HG03558 (cell line): ENCODE measurements around the gene MALT1.
"Not testable (repeated sequence)": the region's sequence is repeated elsewhere in the genome, so short reads cannot be mapped to it uniquely, and the experiment has no call there.

Experiments used
- ATAC-seq: cut with Tn5 transposase; IDR thresholded peaks from one replicate; pipeline ENCODE4 v1.9.1; 2021; ENCODE audit warnings: moderate number of reproducible peaks; ENCODE audit not compliant: unreplicated experiment; ENCODE audit errors: extremely low read depth

Gene MALT1

DNA sequence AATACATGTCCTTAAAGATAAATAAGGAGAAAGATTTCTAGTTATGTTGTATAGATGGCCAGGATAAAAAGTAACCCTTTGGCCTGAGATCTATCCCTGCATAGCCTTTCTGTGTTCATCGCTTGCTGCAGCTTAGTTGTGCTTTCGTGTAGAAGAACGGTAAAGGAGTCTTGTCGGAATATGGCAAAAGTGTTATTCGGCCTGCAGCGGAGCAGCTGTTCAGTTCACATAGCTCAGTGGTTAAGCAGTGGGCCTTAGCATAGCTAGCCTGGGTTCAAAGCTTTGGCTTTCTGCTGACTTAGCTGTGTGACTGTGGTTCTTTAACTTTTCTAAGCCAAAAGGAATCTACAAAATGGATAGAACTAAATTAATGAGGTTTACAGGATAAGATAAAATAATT lies 55.4 kb downstream of the MALT1 start:
- ATAC-seq: no peak

DNA sequence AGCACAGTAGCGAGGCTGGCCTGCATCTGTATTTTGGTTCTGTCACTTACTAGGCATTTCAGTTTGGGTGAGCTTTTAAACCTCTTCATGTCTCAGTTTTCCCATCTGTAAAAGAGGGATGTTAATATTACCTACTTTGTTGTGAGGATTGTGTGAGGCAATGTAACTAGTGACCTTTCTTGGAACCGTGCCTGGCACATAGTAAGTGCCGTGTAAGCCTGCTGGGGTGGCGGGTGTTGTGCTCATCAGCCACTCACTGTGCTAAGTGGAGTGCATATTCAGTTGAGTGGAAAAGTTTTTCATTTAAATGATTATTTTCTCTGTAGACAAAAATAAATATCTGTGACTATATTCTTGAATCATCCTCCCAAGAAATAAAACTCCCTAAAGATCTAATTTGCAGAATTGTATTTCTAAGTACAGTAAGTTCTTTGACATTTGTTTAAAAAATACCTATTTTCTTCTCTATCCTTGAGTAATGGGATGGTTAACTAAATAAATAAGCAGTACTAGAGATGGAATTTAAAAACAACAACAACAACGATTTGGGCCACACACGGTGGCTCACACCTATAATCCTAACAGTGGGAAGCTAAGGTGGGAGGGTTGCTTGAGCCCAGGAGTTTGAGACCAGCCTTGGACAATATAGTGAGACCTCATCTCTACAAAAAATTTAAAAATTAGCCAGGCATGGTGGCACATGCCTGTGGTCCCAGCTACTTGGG lies 56.7 kb downstream of the MALT1 start:
- no peak for ATAC-seq

DNA sequence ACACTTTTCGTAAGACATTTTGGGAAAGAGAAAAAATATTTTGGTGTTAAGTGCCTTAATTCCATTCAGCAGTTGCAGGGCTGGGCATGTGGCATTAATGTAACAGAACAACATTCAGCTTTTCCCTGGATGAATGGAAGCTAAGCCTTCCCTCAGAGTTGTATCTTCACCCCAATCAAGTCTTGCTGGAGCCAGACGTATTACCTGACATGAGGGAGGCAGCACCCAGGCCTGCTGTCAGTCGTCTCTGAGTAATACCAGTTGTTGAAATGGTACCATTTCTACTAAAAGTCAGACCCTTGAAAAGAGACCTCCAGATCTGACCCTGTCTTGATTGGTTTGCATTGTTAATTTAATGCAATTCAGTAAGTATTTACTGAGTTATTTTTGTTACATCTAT lies 57.5 kb downstream of the MALT1 start:
- ATAC-seq: no peak

DNA sequence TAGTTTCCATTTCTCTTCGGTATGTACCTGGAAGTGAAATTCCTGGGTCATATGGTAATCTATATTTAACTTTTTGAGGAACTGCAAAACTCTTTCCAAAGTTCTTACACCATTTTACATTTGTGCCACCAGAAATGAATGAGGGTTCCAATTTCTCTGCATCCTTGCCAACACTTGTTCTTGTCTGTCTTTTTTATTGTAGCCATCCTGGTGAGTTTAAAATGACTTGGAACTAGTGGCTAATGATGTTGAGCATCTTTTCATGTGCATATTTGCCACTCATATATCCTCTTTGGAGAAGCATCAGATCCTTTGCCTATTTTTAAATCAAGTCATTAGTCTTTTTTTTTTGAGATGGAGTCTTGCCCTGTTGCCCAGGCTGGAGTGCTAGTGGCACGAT lies 59.4 kb downstream of the MALT1 start:
- no peak for ATAC-seq

DNA sequence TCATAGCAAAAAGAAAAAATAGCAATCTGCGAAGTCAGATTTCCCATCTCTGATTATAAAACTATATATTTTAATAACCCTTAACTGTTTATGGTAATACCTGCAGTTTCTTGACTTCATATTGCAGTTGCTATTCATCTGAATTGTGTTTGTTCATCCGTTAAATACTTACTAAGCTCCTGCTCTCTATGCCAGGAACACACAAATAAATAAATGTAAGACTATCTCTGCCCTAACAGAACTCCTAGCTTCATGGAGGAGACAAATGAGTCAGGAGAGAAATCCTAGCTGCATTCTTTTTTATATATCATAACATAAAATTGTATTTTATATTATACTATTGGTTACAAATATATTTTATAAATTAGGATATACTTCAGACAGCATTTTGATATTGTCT lies 61.2 kb downstream of the MALT1 start:
- ATAC-seq: no peak

DNA sequence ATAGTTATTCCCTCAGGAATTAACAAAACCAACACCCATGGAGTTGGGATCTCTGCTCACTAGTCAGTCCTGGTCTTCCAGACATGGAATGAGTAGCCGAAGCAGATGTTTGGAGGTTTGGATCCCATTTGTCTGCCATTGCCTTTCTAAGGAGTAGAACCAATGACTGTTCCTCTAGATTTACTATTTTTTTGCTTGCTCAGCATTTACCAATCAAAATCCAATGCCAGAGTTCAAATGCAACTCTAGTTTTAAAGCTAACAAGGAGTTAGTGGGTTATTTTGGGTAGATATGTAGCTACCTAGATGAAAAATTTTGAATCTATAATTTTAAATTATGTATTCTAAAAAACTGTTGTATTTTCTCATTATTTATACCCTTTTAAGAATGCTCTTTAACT lies 62.6 kb downstream of the MALT1 start:
- ATAC-seq: no peak

DNA sequence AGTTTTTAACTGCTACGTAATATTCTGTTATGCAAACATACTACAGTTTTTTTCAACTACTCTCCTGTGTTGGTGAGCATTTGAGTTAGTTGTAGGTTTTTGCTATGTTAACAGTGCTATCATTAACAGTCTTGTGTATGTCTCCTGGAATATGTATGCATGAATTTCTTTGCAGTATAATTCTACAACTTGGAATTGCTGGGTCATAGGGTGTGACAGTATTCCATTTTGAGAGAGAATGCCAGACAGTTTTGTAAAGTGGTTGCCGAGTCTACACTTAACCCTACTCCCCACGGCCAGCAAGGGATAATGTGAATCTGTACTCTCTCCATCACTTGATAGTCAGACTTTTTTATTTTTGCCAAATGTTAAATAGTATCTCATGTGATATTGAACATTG lies 67.1 kb downstream of the MALT1 start:
- no peak for ATAC-seq

DNA sequence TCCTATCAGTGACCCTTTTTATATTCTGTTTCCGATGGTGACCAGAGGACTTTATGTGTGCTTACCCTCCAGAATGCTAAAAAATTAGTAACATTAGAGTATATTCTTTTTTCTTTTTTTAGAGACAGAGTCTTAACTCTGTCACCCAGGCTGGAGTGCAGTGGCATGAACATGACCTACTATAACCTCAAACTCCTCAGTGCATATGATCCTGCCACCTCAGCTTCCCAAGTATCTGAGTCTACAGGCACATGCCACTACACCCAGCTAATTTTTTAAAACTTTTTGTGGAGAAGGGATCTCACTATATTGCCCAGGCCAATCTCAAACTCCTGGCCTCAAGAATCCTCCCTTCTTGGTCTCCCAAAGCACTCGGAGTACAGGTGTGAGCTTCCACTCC lies 74.6 kb downstream of the MALT1 start:
- no peak for ATAC-seq

DNA sequence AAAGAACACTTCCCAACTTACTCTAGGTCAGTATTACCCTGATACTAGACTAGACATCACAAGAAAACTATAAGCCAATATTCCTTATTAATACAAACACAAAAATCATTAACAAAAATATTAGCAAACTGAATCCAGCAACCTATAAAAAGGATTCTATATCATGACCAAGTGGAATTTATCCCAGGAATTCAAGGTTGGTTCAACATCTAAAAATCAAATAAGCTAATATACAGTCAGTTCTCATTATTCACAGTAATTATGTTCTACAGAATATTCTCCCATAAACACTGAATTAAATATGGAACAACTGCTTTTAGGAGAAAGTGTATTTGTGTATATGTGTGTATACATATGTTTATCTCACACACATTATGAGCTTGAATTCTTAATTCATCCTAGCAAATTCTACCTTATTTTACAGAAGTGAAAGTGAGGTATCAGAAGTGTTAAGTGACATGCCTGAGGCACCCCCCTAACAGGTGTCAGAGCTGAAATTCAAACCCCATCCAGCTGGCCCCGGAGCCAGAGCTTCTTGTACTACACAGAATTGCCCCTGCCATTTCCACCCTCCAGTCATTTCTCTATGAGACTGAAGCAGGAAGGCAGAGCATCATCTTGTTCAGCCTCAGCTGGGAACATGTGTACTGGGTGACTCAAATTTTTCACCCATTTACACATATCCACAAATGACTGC lies 77.8 kb downstream of the MALT1 start:
- ATAC-seq: no peak

DNA sequence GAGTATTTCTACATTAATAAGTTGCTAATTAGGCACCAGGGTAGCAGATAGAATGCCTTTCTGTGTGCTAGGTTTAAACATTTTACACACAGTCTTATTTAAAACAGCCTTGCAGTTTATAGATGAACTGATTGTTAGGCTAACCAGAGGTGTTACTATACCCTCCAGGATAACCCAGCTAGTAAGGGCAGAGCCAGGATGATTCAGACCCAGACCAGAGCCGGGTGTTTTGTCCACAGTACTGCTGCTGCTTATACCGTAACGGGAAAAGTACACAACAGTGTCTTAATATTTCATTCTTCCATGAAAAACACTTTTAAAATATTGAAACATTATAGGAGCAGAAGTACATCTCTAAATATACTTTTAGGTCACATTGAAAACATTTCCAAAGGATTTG lies 82.7 kb downstream of the MALT1 start:
- no peak for ATAC-seq

DNA sequence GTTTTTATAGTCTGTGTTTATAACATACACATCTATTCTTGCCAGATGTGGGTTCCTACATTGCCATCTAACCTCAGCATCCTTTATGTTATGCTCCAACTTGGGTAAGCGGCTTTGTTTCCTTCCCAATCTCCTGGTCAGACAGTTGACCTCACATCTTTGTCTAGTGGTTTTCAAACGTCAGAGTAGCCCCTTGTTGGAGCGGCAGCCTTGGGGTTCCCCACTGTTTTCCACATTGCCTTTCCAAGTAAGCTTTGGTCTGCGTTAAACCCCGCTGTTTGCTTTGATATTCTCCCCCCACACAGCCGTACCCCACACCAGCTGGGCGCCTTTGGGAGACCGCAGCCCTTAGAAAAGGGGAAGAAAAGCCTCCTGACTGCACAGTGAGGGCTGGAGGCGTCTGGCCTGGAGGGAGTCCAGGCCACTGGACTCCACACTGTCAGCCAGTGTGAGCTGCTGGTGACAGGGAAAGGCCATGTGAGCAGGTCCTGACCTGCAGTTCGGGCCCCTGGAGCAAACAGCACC lies 83.3 kb downstream of the MALT1 start:
- ATAC-seq: no peak

DNA sequence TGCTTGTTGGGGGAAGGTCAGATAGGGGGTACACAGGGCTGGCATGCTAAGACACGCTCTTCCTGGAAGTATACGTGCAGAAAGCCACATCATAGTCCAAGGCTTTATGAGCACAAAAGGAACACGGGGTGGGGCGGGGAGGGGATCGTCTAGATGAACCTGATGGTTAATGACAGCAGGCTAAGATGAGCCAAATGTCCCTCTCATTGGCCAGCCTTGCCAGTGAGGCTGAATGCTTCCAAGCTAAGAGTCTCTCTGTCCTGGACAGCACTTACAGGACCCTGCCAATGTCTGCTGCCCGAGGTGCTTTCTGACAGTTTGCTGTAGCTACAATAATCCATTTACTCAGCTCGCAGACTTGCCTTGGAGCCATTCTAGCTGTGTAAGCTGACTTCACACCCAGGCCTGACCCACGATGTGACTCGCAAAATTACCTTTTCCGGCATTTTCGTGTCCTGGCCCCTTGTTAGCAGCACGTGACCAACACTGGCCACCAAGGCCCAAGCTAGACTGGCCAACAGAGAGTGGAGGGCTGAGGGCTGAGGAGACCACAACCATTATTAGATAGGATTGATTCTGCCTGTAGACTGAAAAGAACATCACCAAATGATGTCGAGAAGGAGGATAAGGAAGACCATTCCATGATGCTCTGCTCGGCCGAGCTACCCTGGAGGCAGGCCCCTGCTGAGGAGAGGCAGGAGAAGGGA lies 84.2 kb downstream of the MALT1 start:
- ATAC-seq: no peak

DNA sequence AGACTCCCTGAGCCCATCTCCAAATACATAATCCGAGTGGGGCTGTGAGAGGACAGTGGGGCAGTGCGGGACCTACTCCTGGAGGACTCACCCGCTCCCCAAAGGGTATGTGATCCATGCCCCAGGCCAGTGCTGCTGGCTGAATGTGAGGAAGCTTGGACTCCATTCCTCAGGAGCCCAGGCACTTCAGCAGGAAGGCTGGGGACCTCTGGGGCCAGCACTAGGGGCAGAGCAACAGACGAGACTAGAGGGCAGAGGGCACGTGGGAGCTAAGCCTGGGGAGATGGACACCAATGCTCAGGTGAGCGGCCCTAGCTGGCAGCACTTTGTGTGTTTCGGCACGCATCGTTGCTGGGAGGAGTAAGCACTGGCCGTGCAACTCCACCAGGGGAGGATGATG lies 84.9 kb downstream of the MALT1 start:
- no peak for ATAC-seq

DNA sequence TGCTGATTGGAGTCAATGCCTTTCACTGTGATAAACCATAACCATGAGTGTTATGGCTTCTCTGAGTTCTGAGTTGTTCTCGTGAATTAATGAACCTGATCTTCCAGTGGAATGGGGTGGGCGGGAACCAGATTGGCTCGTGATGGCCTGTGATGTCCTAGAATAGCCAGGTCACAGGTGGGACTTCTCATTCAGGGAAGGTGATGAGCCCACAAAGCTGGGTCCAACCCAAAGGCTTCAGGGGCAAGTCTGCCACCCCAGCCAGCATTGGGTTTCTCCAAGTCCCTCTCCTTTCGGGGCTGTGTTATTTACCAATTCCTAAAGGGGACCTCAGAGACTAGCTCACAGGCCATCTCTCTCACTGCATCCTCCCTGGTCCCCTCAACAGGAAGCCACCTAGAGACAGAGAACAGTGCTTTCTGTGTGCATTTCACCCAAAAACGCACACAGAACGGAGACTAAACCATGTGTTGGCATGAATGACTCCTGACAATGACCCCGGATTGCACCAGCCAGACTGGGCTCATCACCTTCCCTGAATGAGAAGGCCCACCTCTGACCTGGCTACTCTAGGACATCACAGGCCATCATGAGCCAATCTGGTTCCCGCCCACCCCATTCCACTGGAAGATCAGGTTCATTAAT lies 85.5 kb downstream of the MALT1 start:
- no peak for ATAC-seq

DNA sequence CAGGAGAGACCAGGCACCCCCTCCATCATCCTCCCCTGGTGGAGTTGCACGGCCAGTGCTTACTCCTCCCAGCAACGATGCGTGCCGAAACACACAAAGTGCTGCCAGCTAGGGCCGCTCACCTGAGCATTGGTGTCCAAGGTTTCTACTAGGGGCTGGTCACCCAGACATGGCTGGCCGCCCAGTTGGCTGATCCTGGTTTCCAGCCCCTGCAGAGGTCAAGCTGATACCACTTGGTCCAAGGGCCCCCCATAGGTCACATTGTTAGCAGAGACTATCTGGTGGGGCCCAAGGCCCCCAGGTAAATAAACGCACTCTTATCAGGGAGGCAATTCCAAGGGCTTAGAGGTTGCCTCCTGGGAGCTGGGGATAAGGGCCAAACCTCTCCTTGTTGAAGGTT lies 86.1 kb downstream of the MALT1 start:
- not testable (repeated sequence) for ATAC-seq

DNA sequence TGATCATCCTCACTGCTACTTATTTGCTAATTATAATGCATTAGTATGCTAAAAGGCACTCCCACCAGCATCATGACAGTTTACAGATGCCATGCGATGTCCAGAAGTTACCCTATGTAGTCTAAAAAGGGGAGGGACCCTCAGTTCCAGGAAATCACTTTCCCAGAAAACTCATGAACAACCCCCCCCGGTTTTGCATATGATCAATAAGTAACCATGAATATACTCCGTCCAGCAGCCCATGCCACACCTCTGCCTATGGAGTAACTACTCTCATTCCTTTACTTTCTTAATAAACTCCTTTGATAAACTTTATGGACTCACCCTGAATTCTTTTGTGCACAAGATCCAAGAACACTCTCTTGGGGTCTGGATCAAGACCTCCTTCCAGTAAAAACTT lies 86.8 kb downstream of the MALT1 start:
- no peak for ATAC-seq

DNA sequence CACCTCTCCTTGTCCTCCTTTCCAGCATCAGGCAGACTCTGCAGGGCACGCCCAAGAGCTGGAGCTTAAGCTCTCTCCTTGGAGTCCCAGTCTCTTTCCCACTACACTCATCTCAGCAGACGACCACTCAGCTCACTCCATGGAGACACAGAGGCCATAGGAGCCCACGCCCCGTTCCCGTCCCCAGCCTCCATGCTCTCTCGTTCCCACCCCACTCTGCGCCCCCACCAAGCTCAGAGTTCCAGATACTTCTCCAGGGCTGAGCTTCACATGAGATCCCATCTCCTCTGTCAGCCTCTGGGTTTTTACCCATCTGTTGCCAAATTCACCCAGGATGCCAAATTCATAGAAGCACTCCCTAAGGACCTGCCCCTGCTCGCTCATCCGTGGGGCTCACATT lies 87.3 kb downstream of the MALT1 start:
- ATAC-seq: no peak

DNA sequence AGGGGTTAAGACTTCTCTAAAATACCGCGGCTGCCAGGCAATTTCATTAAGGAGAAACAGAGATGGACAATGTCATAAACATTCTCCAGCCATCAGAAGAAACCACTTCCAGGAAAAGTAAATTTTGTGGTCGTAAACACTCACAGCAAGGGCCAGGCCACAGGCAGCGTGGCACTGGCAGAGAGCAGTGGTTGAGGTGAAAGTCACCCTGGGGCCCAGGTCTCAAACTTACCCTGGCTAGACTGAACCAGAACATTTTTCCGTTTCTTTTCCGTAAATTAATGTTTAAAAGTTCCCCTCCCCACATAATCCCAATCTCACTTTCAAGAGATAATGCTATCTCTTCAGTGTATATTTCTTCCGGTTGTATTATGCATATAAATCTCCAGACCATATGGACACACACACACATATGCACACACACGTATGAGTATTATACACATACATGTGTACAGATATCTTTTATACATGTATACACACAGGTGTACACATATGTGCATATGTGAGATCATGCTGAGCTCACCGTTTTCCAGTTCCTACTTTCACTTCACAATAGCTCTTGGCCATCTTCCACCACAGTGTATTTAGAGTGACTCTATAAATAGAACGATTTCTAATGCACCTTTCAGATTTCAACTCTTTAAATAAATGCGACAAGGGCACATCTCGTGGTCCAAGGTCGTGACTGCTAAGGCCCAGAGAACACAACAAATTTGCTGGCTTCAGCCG lies 90.1 kb downstream of the MALT1 start:
- peak; percentile 75 for ATAC-seq

DNA sequence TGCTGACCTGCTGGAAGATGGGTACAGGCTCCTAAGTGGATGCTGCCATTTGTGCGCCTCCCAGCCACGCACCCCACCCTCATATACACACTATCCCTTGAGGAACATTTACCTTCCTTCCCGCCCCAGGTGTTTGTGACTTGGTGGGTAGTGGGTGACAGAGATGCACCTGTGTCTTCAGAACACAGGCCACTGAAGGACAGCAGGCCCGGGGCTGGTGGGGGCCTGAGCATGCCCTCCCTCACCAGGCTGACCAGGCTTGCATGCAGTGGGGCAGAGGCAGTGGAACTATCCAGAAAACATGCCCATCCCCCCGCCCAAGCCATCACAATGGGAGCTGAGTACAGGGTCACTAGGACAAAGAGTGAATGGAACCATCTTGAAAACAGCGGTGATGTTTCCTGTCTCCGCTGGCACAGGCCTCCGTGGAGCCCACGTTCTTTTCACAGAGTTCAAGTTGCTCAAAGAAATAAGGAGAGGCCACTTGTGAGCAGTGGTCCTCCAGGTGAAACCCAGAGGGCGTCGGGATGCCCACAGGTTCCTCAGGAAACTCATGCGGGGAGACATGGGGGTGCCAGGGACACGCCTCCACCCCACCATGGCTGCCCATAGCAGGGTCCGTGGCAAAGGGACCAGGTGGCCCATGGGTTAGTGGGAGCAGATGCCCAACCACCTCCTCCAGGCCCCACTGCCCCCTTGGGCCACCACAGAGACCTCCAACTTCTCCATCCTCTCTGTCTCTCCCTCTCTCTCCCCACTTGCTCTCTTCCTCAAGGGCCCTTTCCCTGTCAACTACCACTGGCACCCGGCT lies 90.9 kb downstream of the MALT1 start:
- ATAC-seq: no peak
